Skeletal muscle cell (primary cell): ENCODE measurements around the gene ENAH.

Experiments
- DNase-seq: peaks from one replicate; pipeline ENCODE4 v3.0.0-alpha.2; 2010; ENCODE audit warnings: low read depth
- H3K4me3 ChIP-seq: 2 replicates; pipeline ENCODE4 v1.5.1; 2011; ENCODE audit warnings: low read depth, mild to moderate bottlenecking, control low read depth, low read length, moderate library complexity

The ENAH gene

DNA sequence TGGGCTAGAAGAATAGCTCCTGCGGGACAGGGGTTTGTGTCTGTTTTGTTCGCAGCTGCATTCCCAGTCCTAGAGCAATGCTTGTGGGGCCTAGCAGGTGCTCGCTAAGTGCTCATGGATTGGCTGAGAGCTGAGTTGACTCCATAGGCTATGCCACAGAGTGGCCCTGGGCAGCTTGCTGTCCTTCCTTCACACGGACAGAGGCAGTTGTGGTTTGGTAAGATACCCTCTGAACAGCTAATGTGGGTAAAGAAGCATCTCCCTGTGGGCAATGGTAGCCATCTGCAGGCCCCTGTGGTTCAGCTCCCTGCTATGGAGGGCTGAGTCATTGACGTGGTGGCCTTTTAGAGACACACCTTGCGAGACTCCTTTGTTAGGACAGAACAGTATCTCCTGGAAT is 201.6 kb downstream of the ENAH start:
- no peak overlapping the region for H3K4me3 ChIP-seq
- no peak for DNase-seq

DNA sequence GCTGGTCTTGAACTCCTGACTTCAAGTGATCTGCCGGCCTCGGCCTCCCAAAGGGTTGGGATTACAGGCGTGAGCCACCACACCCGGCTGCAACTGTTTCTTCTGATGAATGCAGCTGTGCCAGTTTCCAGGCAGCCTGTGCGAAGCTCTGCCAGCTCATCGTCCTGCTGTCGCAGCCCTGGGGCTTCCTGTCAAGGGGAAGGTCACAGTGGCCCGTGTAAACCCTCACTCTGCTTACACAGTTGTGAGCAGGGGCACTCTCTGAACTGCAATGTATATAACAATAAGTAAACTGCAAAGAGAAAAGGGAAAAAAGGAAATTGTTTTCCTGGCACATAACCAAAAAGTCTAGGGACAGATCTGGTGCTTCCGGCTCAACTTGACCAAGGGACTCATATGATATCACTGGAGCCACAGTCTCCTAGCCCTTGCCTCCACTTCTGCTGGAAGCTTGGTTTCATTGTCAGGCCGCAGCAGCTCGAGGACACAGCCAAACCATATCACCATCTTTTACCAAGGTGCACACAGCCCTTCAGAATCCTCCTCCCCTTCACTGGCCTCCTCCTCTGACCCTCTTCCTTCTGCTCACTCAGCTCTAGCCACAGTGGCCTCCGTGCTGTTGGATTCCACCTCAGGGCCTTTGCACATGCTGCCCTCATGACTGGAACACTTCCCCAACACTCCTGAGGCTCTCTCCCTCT is 202.3 kb downstream of the ENAH start:
- H3K4me3 ChIP-seq: no peak overlapping the region
- no peak for DNase-seq

DNA sequence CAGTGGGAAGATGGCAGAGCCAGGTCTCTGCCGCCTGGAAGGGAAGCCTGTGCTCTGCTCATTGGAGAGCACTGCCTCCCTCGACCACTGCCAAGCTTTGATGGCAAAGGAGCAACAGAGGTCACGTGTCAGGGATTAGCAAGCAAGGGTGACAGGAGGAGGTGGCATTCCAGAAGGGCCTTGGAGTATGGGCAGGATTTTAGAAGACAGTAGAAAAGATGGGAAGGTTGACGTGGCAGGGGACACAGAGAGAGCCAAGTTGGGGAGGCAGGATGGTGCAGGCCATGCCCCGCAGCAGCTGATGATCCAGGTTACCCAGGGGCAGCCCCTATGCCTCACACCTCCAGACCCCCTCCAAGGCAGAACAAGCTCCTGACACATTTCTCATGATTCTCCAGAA is 203.1 kb downstream of the ENAH start:
- H3K4me3 ChIP-seq: no peak overlapping the region
- DNase-seq: no peak

DNA sequence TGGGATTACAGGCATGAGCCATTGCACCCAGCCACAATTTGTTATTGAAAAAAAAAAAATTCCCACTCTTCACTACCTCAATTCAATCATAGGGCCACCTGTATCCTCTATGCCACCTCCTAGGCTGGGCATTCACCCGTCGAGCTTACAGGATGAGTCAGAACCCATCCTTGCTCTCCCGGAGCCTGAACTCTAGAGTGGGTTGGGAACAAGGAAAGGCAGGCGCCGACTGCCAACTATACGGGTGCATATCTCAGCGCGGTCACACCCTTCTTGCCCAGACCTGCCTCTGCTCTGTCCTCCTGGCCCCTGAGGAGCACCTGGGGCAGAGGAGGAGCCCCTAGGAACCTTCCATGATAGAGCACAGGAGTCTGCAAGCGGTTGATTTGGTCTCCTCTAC is 203.7 kb downstream of the ENAH start:
- no peak for DNase-seq
- H3K4me3 ChIP-seq: no peak overlapping the region

DNA sequence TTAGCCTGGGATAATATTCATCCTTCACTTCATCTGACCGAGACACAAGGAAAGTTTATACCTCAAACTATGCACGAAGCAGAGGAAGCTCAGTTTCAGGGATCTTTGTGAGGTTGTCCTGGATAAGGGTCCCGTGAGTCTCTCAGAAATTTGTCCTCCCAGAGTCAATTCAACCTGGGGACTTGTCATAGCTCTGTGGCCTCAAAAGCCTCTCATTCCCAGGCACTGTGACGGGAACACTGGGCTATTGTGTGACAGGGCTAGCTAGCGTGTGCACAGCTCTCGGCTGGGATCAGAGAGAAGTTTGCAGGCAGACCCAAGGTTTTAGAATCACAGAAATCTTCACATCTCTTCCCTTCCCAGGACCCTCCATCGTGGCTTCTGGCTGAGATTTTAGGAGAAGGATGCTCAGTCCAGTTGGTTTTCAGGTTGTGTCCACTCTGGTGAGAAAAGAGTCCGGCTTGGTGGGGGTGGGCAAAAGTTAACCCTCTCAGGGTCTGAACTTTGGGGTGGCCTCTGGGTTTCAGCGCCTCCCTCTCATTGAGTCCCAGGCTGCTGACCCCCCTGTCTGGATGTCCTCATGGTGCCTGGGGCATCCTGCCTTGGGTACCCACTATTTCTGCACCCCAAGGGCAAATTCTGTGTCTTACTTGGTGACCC is 204.6 kb downstream of the ENAH start:
- H3K4me3 ChIP-seq: no peak overlapping the region
- no peak for DNase-seq

DNA sequence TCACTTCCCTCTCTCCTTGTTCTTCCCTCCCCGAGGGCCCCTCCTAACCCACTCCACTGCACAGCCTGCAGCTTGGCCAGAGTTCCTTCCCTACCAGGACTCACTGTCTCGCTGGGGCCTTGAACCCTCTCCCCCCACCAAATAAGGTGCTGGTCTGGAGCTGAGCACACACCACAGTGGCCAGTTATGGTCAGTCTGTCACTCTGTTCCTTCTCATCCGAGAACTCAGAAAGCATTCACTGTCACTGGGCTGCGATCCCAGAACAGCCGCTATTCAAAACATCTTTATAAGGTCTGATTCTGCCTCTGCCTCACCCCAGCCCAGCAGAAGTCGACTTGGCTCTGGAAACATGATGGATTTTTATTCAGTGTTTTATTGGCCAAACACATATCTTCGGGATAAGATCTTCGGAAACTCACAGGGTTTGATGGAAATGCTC is 205.3 kb downstream of the ENAH start:
- DNase-seq: no peak
- H3K4me3 ChIP-seq: no peak overlapping the region

DNA sequence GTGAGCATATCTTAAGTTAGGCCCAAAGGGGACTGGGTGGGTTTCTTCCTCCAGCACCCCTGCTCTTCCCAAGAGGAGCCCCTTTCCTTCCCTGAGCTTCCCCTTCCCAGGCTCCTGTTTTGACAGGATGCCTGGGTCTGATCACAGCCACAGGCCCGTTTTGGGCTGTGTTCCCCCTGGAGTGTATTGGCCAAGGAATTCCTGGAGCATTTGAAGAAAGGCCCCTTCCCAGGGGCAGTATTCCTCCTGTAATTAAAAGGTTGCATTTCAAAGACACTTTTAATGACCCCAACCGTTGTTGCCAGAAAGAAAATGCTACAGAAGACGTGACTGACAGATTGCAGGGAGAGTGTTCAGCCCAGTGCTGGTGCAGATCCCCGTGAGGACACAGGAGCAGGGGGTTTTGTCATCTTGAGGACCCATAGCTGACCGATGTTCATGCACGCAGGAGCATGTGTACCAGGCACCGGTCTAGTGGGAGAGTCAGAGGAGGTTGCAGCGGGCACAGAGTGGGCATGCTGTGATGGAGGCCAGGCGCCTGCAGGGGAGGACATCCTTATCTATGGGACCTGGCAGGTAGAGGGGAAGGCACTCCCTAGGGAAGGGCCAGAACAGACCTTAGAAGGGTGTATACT is 205.8 kb downstream of the ENAH start:
- no peak overlapping the region for H3K4me3 ChIP-seq
- DNase-seq: no peak

DNA sequence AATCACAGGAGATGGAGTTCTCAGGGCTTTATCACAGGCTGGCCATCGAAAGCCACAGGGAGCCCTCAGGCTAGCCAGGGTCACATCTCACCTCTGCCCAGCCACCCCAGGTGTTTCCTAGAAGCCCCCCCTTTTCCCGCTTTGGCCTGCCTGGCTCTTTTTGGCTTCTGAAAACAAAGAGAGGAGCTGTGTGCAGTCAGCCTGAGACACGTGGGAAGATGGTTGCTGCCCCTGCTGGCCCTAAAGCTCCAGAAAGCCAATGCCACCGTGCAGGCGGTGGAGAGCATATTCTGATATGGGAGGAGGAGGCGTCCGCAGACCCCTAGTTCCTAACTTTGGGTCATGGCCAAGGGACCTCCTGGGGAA is 206.3 kb downstream of the ENAH start:
- DNase-seq: no peak
- H3K4me3 ChIP-seq: no peak overlapping the region

DNA sequence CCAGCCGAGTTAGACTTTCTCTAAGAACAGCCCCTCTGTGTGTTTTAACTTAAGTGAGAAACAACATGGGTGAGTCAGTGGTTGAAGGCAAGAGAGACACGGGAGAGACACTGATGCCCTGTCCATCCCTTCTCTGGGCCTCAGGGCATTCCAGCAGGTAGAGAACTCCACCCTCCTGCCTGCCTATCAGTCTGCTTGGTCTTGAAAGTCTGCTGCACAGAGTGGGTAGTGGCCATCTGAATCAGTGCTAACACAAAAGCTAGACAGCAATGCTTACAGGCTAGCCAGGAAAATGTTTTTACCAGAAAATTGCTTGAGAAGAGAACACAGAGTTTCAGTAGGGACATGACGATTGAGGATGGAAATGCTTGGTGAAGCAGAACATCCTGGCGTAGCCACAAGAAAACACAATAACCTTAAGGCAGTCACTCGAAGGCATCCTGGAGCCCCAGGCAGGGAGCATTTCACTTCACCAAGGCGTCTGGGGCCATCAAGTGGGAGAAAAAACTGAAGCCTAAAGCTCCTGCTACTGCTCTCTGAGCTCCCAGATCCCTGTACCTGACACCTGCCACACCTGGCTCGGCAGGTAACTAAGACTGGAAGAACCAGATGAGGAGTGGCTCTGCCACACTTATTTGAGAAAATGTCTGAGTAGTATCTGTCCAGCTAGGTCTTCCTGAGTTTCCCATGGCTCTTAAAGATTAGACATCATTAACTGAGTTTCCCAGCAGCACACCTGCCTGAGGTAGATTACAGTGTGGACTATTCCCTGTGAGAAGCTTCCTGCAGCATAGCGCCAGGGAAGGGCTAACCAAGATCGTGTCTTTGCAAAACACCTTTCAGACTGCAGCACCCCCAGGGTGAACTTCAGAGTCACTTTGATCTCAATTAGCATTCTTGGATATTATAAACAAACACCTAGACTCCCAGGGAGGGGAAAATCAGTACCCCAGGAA is 207.0 kb downstream of the ENAH start:
- H3K4me3 ChIP-seq: no peak overlapping the region
- DNase-seq: no peak

DNA sequence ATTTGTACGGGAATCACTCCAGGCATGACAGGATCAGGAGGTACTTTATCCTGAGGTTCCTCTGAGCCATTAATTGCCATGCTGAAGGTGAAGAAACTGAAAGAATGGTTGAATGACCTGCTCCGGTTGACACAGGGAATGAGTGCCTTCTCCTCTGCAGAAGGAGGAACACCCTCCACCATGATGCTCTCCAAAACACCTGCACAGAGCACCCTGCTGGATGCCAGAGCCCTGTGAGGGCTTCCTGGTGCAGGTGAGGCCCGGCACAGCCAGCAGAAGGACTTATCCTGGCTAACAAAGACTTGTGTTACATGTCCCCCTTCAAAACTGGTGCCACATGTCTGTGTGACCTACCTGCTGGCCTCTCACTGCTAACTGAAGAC is 210.8 kb downstream of the ENAH start:
- H3K4me3 ChIP-seq: no peak overlapping the region
- no peak for DNase-seq

DNA sequence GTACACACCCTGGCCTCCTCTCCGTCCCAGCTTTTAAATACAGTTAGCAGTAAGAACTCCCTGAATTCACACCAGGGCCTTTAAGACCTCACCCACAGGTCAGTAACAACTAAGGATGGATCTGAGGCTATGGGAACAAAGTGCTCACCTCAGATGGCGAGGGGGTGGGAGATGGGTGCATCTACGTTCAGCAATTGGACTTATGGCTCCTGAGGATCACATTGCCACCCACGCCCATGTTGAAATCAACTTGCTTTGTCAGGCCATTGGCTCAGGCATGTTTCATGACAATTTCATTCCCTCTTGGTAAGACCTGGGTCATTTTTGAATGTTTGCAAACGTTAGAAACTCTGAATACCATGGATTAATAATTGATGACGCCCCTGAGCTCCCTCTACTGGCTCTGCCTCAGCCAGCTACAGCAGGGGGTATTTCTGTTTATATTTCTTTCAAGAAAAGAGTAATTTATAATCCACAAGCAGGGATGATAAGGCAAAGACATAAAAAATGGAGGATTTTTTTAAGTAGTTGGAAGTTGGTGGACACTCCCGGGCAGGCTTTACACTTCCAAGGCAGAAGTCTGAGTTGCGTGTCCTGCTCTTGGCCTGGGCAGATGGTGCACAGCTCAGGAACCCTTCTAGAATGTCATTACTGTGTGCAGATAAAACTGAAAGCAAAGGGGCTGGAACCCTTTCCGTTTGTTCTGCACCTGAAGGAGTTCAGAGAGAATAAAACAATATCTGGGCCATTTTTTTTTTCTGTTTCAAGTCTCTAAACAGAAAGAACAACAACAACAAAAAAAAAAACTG is 211.4 kb downstream of the ENAH start:
- no peak overlapping the region for H3K4me3 ChIP-seq
- no peak for DNase-seq

DNA sequence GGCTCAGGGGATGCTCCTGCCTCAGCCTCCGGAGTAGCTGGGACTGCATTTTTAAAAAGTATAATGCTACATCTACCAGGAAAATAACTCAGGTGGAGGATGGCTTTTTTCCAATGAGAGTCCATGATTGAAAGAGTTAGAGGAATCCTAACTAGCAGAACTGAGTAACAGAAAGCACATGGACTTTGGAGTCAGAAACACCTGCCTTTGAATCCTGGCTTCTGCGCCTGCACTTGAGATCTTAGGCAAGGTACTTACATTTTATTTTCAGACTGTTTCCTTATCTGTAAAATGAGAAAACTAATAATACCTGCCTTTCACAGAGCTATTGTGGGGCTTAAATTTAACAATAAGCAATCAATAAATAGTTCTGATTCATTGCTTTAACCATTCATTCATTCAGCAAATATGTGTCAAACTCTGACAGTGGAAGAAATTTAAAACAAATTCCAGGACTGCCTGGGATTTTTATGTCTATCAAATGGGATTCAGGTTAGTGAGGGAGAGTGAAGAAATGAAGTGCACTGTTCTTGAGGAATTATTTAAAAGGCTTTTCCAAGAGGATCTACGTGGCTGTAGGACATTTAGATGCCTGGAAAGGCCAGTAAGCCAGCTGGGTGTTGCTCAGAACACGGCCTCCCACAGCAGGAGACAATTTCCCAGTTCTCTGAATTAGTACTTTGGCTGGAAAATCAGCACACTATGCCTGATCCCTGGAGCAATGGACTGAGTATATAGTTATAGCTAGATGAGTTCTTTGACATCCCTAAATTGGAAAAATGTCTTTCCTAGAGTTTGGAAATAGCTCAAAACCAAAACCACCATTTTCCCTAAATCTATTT is 212.3 kb downstream of the ENAH start:
- no peak for DNase-seq
- H3K4me3 ChIP-seq: no peak overlapping the region

DNA sequence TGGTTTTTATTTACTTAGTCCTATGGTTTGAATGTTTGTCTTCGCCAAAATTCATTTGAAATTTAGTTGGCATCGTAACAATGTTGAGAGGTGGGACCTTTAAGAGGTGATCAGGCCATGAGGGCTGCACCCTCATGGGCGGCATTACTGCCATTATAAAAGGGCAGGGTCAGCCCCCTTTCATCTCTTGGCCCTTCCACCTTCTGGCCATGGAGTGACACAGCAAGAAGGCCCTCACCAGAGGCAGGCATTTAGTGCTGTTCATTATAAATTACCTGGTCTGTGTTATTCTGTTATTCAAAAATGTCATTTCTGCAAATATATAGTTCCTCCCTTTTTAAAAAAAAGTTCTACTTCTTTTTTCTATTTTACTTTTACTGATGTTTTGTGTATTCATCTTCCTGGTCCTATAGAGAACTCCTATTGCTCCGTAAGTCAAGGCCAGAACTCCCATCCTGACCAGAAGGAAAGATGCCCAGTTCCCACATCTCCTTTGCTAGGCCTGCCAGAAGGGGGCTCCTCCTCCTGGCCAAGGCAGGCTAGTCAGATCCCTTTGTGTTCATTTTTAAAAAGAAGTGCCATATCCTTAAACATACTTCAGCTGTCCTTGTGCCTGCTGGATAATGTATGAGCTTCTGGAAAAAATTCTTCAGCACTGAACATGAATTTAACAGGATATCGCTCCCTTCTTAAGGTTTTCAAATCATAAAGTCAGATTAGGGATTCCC is 215.0 kb downstream of the ENAH start:
- DNase-seq: no peak
- H3K4me3 ChIP-seq: no peak overlapping the region
